Measurements from ENCODE around the gene KCNJ10.

KCNJ10 gene

DNA sequence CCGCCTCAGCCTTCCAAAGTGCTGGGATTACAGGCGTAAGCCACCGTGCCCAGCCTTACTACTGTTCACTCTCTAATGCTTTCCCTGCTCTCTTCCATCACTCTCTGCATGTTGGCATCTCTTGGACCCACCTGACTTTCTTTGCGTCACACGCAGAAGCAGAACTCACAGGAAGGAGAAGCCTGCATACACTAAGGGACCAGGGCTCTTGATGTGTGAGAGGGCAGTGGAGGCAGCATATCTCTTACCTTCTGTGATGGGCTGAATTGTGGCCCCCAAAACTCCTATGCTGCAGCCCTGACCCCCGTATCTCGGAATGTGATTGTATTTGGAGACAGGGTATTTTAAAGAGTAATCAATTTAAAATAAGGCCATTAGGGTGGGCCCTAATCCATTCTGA, 89.2 kb downstream of the KCNJ10 start:
- no peaks in the 10 kb centered on the region for H3K27me3 ChIP-seq (ENCODE audit: low read length)
- H3K9me3 ChIP-seq (ENCODE audit: insufficient read depth, low read length): no peaks in the 10 kb centered on the region
- no peak overlapping the region for H3K4me2 ChIP-seq (ENCODE audit: low read depth, low read length, poor library complexity, severe bottlenecking)
- H3K9me2 ChIP-seq (replicated peaks; ENCODE audit: insufficient read depth, low read length): no peaks in the 10 kb centered on the region
- no peaks in the 10 kb centered on the region for H4K20me1 ChIP-seq (ENCODE audit: low read depth, low read length)
- H3K9ac ChIP-seq (ENCODE audit: low read length): no peak overlapping the region
- H3K36me3 ChIP-seq (ENCODE audit: low read length): no peaks in the 10 kb centered on the region
- H3K79me2 ChIP-seq (ENCODE audit: insufficient read depth, low read length): no peaks in the 10 kb centered on the region
- no peaks in the 10 kb centered on the region for H3F3A ChIP-seq (ENCODE audit: insufficient read depth)
- no peak overlapping the region for H2AFZ ChIP-seq (ENCODE audit: low read depth, low read length, severe bottlenecking)
- H3K4me3 ChIP-seq (ENCODE audit: insufficient read depth, low read length, poor library complexity, severe bottlenecking): no peak overlapping the region
- no peak overlapping the region for H3K27ac ChIP-seq (ENCODE audit: low read depth, low read length)
- TF ChIP-seq, protein P1, sequence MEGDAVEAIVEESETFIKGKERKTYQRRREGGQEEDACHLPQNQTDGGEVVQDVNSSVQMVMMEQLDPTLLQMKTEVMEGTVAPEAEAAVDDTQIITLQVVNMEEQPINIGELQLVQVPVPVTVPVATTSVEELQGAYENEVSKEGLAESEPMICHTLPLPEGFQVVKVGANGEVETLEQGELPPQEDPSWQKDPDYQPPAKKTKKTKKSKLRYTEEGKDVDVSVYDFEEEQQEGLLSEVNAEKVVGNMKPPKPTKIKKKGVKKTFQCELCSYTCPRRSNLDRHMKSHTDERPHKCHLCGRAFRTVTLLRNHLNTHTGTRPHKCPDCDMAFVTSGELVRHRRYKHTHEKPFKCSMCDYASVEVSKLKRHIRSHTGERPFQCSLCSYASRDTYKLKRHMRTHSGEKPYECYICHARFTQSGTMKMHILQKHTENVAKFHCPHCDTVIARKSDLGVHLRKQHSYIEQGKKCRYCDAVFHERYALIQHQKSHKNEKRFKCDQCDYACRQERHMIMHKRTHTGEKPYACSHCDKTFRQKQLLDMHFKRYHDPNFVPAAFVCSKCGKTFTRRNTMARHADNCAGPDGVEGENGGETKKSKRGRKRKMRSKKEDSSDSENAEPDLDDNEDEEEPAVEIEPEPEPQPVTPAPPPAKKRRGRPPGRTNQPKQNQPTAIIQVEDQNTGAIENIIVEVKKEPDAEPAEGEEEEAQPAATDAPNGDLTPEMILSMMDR (IDR thresholded peaks at IDR 0.05; ENCODE audit: insufficient read depth, low read length, poor library complexity, severe bottlenecking): no peak

DNA sequence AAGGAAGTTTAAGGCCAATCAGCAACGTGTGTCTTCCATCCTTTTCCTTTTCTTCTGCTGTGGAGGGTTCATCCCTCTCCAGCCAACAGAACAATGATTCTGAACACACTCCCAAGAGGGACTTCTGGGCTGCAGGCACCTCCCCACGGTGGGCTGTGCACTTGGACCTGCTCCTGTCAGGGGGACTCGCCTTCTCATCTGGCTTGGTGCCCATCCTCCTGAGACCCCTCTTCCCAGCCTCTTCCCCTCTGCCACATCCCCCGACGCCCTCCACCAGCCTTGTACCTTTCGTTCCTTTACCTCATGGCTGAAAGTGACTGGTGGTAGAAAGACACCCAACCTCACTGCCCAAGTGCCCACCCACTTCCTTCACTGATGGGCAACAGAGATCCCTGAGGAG, 89.9 kb downstream of the KCNJ10 start:
- H3K4me2 ChIP-seq (ENCODE audit: low read depth, low read length, poor library complexity, severe bottlenecking): no peak overlapping the region
- no peak overlapping the region for H2AFZ ChIP-seq (ENCODE audit: low read depth, low read length, severe bottlenecking)
- H3K79me2 ChIP-seq (ENCODE audit: insufficient read depth, low read length): no peaks in the 10 kb centered on the region
- H3K9me2 ChIP-seq (replicated peaks; ENCODE audit: insufficient read depth, low read length): no peaks in the 10 kb centered on the region
- H3K9ac ChIP-seq (ENCODE audit: low read length): no peak overlapping the region
- H4K20me1 ChIP-seq (ENCODE audit: low read depth, low read length): no peaks in the 10 kb centered on the region
- no peaks in the 10 kb centered on the region for H3K36me3 ChIP-seq (ENCODE audit: low read length)
- no peak overlapping the region for H3K27ac ChIP-seq (ENCODE audit: low read depth, low read length)
- TF ChIP-seq EZH2phosphoT487 (conservative IDR thresholded peaks at IDR 0.05; ENCODE audit: low read length): no peak
- TF ChIP-seq, protein P1 (IDR thresholded peaks at IDR 0.05; ENCODE audit: insufficient read depth, low read length, poor library complexity, severe bottlenecking): no peak
- no peaks in the 10 kb centered on the region for H3K9me3 ChIP-seq (ENCODE audit: insufficient read depth, low read length)
- H3K4me3 ChIP-seq (ENCODE audit: insufficient read depth, low read length, poor library complexity, severe bottlenecking): no peak overlapping the region
- no peaks in the 10 kb centered on the region for H3F3A ChIP-seq (ENCODE audit: insufficient read depth)
- no peaks in the 10 kb centered on the region for H3K27me3 ChIP-seq (ENCODE audit: low read length)

DNA sequence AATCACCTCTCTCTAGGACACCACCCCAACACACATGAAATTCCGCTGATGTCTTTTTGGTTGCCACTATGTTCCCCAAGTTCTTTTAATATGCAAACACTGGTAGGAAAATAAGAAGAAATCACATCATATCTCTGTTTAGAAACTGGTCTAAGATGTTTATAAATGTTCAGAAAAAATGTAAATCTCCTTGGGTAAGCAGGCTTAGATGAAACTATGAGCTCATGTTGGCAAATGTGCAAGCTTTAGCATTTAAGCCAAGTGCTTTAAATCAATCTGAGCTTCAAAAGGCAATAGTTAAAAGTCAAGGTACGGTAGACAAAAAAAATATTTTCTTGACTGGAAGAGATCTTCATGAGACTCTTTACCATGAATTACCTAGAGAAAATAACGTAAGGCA, 90.7 kb downstream of the KCNJ10 start:
- Histone ChIP-seq H3K9me2 (replicated peaks; ENCODE audit: insufficient read depth, low read length) (no peaks in the 10 kb centered on the region), H3K27me3 (ENCODE audit: low read length) (no peaks in the 10 kb centered on the region), H3F3A (ENCODE audit: insufficient read depth) (no peaks in the 10 kb centered on the region), H3K4me3 (ENCODE audit: insufficient read depth, low read length, poor library complexity, severe bottlenecking) (no peak overlapping the region), H3K4me2 (ENCODE audit: low read depth, low read length, poor library complexity, severe bottlenecking) (no peak overlapping the region), H3K9ac (ENCODE audit: low read length) (no peak overlapping the region), H3K27ac (ENCODE audit: low read depth, low read length) (no peak overlapping the region), H3K9me3 (ENCODE audit: insufficient read depth, low read length) (no peaks in the 10 kb centered on the region), H3K36me3 (ENCODE audit: low read length) (no peaks in the 10 kb centered on the region), H3K79me2 (ENCODE audit: insufficient read depth, low read length) (no peaks in the 10 kb centered on the region), H2AFZ (ENCODE audit: low read depth, low read length, severe bottlenecking) (no peak overlapping the region), H4K20me1 (ENCODE audit: low read depth, low read length) (no peaks in the 10 kb centered on the region)
- TF ChIP-seq, protein P1 (IDR thresholded peaks at IDR 0.05; ENCODE audit: insufficient read depth, low read length, poor library complexity, severe bottlenecking): no peak
- TF ChIP-seq EZH2phosphoT487 (conservative IDR thresholded peaks at IDR 0.05; ENCODE audit: low read length): no peak

DNA sequence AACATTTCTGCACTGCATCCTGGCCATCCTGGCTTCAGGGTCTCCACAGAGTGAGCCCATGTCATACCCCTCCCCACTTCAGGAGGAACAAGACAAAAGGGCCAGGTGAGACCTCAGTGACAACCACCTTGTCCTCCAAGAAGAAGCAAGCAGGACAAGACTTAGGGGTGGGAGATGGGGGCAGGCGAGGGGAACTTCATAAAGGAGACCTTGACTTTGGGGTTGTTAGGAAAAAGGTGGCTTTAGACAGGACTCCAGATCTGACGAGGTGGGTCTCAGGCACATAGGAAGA, 91.9 kb downstream of the KCNJ10 start:
- no peak for TF ChIP-seq EZH2phosphoT487 (conservative IDR thresholded peaks at IDR 0.05; ENCODE audit: low read length)
- TF ChIP-seq, protein P1 (IDR thresholded peaks at IDR 0.05; ENCODE audit: insufficient read depth, low read length, poor library complexity, severe bottlenecking): no peak
- Histone ChIP-seq H2AFZ (ENCODE audit: low read depth, low read length, severe bottlenecking) (no peak overlapping the region), H3K27ac (ENCODE audit: low read depth, low read length) (no peak overlapping the region), H3K9ac (ENCODE audit: low read length) (no peak overlapping the region), H3K36me3 (ENCODE audit: low read length) (no peaks in the 10 kb centered on the region), H3K4me2 (ENCODE audit: low read depth, low read length, poor library complexity, severe bottlenecking) (no peak overlapping the region), H3K9me3 (ENCODE audit: insufficient read depth, low read length) (no peaks in the 10 kb centered on the region), H3K79me2 (ENCODE audit: insufficient read depth, low read length) (no peaks in the 10 kb centered on the region), H3K9me2 (replicated peaks; ENCODE audit: insufficient read depth, low read length) (no peaks in the 10 kb centered on the region), H4K20me1 (ENCODE audit: low read depth, low read length) (no peaks in the 10 kb centered on the region), H3F3A (ENCODE audit: insufficient read depth) (no peaks in the 10 kb centered on the region), H3K4me3 (ENCODE audit: insufficient read depth, low read length, poor library complexity, severe bottlenecking) (no peak overlapping the region), H3K27me3 (ENCODE audit: low read length) (no peaks in the 10 kb centered on the region)
